Mesendoderm (in vitro differentiated cells): ENCODE measurements around the gene LYRM4.

Source experiments
- DNase-seq: peaks from one replicate; pipeline ENCODE4 v3.0.0; 2013
- H2AK5ac ChIP-seq: 2 replicates; pipeline ENCODE4 v1.6.1; 2013; ENCODE audit warnings: low read length, inconsistent platforms
- H2BK120ac ChIP-seq: 2 replicates; pipeline ENCODE4 v1.6.1; 2013; ENCODE audit warnings: low read depth, mild to moderate bottlenecking, low read length, moderate library complexity, mixed read lengths
- H2BK15ac ChIP-seq: replicated peaks from 2 replicates; pipeline ENCODE4 v1.6.1; 2013; ENCODE audit warnings: low read depth, mild to moderate bottlenecking, moderate library complexity
- H2BK5ac ChIP-seq: 2 replicates; pipeline ENCODE4 v1.6.1; 2013; ENCODE audit warnings: low read length, inconsistent platforms
- H3K18ac ChIP-seq: 2 replicates; pipeline ENCODE4 v1.6.1; 2013; ENCODE audit warnings: mild to moderate bottlenecking, low read length, mixed read lengths
- H3K23ac ChIP-seq: one replicate; pipeline ENCODE4 v1.6.1; 2013; ENCODE audit warnings: low read length
- H3K27ac ChIP-seq: 2 replicates; pipeline ENCODE4 v1.5.1; 2013; ENCODE audit warnings: low read depth, mild to moderate bottlenecking, inconsistent platforms, low read length, moderate library complexity
- H3K27me3 ChIP-seq: 2 replicates; pipeline ENCODE4 v1.6.1; 2013; ENCODE audit warnings: low read length, control low read depth, mild to moderate bottlenecking, inconsistent platforms; ENCODE audit not compliant: insufficient read depth, poor library complexity
- H3K36me3 ChIP-seq: 2 replicates; pipeline ENCODE4 v1.6.1; 2013; ENCODE audit warnings: low read length, inconsistent platforms; ENCODE audit not compliant: control insufficient read depth, insufficient read depth
- H3K4ac ChIP-seq: one replicate; pipeline ENCODE4 v1.6.1; 2013; ENCODE audit warnings: low read depth, mild to moderate bottlenecking, low read length, moderate library complexity
- H3K4me1 ChIP-seq: 2 replicates; pipeline ENCODE4 v1.6.1; 2013; ENCODE audit warnings: low read depth, low read length, inconsistent platforms; ENCODE audit not compliant: control insufficient read depth
- H3K4me2 ChIP-seq: 2 replicates; pipeline ENCODE4 v1.6.1; 2013; ENCODE audit warnings: low read length
- H3K4me3 ChIP-seq: 2 replicates; pipeline ENCODE4 v1.5.1; 2013; ENCODE audit warnings: mild to moderate bottlenecking, low read length
- H3K56ac ChIP-seq: one replicate; pipeline ENCODE4 v1.6.1; 2013; ENCODE audit warnings: low read length
- H3K79me1 ChIP-seq: 2 replicates; pipeline ENCODE4 v1.6.1; 2013; ENCODE audit warnings: low read length, inconsistent platforms
- H3K79me2 ChIP-seq: 2 replicates; pipeline ENCODE4 v1.6.1; 2013; ENCODE audit warnings: mild to moderate bottlenecking, low read length; ENCODE audit not compliant: control insufficient read depth, insufficient read depth
- H3K9ac ChIP-seq: 2 replicates; pipeline ENCODE4 v1.6.1; 2013; ENCODE audit warnings: low read length, inconsistent platforms
- H4K5ac ChIP-seq: one replicate; pipeline ENCODE4 v1.6.1; 2013; ENCODE audit warnings: low read length
- H4K8ac ChIP-seq: one replicate; pipeline ENCODE4 v1.6.1; 2013; ENCODE audit warnings: low read depth, mild to moderate bottlenecking, control low read depth, low read length, moderate library complexity
- WGBS: extraction: QIAGEN DNeasy Blood & Tissue Kit; methylation state at CpG from one replicate; pipeline ENCODE4 v1.1.7; 2013; ENCODE audit warnings: low lambda C conversion rate, missing lambda C conversion rate; ENCODE audit not compliant: insufficient coverage; ENCODE audit errors: extremely low coverage; 5-methylcytosine and 5-hydroxymethylcytosine counted together

The LYRM4 gene

DNA sequence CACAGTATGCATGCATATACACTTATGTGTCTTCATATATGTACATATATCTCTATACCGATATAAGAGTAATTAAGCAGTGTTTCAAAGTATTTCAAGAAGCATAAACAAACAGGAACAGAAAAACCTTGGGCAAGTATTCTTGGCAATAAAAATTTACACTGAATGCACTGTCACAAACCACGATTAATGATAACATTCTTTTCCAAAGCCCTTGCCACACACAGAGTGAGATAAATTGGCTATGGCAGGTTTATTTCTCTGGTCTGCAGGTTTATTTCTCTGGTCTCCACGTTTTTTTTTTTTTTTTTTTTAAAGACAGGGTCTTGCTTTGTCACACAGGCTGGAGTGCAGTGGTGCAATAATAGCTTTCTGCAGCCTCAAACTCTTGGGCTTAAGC lies 102.6 kb downstream of the LYRM4 start:
- H3K4me1 ChIP-seq = no peaks in the 10 kb centered on the region
- no peaks in the 10 kb centered on the region for H3K36me3 ChIP-seq
- no peak overlapping the region for H3K4me3 ChIP-seq
- H4K5ac ChIP-seq = no peak overlapping the region
- no peak overlapping the region for H3K56ac ChIP-seq
- no peaks in the 10 kb centered on the region for H3K79me2 ChIP-seq
- H3K4me2 ChIP-seq = no peak overlapping the region
- no peak overlapping the region for H3K9ac ChIP-seq
- WGBS = no CpG with 5 or more reads among the region's 3 CpGs
- no peak overlapping the region for H3K4ac ChIP-seq
- no peak overlapping the region for H2BK120ac ChIP-seq
- H4K8ac ChIP-seq = no peak overlapping the region
- H3K23ac ChIP-seq = no peak overlapping the region
- H2BK15ac ChIP-seq = no peak overlapping the region
- H3K79me1 ChIP-seq = no peaks in the 10 kb centered on the region
- H3K27me3 ChIP-seq = no peaks in the 10 kb centered on the region
- no peak for DNase-seq
- no peak overlapping the region for H2AK5ac ChIP-seq
- no peak overlapping the region for H3K18ac ChIP-seq
- no peak overlapping the region for H2BK5ac ChIP-seq
- H3K27ac ChIP-seq = no peak overlapping the region

DNA sequence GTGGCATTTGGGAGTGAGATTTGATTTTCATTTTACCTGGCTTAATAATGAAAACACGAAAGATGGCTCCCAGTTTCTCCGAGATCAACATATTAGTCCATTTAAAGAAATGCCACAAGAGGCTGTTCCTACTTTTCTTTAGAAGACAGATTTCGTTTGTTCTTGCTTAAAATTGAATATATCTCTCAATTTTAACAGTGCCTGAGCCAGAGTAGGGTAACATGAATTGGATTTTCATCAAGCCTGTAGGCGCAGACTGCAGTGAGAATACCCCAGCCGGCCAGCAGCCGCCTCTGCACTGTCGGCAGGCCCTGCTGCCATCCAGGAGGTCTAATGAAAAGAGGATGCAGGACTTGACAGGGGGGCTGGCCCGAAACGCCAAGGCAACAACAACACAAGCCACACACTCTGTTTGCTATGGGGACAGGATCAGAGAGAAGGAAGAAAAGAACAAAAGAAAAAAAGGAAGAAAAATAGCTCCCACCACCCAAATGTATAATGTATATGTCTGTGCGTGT lies 103.1 kb downstream of the LYRM4 start:
- H3K9ac ChIP-seq = no peak overlapping the region
- H3K23ac ChIP-seq = no peak overlapping the region
- no peaks in the 10 kb centered on the region for H3K79me2 ChIP-seq
- H2AK5ac ChIP-seq = no peak overlapping the region
- no peaks in the 10 kb centered on the region for H3K36me3 ChIP-seq
- H2BK120ac ChIP-seq = no peak overlapping the region
- H3K27ac ChIP-seq = no peak overlapping the region
- no peak overlapping the region for H4K5ac ChIP-seq
- H3K27me3 ChIP-seq = no peaks in the 10 kb centered on the region
- no peak overlapping the region for H4K8ac ChIP-seq
- H3K18ac ChIP-seq = no peak overlapping the region
- no peak overlapping the region for H3K4ac ChIP-seq
- no peaks in the 10 kb centered on the region for H3K79me1 ChIP-seq
- H3K56ac ChIP-seq = no peak overlapping the region
- H2BK15ac ChIP-seq = no peak overlapping the region
- H3K4me3 ChIP-seq = no peak overlapping the region
- H3K4me2 ChIP-seq = no peak overlapping the region
- H3K4me1 ChIP-seq = no peaks in the 10 kb centered on the region
- WGBS = no CpG with 5 or more reads among the region's 10 CpGs
- DNase-seq = no peak
- no peak overlapping the region for H2BK5ac ChIP-seq

DNA sequence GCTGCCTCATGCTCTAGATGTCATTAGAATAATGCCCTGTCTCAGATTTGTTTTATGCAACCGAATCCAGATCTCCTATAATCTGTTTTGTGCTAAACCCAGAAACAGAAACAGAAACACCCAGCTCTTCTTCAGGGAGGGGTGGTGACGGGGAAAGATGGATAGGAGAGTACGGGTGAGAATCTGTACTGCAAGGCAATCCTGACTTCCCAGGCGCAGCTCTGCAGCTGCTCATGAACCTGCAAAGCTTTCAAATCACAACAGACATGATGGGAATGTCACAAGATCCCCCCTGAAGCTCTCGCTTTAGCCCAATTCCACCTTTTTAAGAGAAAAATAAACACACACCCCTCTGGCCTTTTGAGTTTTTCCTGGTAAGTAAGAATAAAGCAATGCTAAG lies 104.1 kb downstream of the LYRM4 start:
- no CpG with 5 or more reads among the region's 5 CpGs for WGBS
- H2BK15ac ChIP-seq = no peak overlapping the region
- DNase-seq = no peak
- no peak overlapping the region for H3K23ac ChIP-seq
- no peaks in the 10 kb centered on the region for H3K27me3 ChIP-seq
- no peak overlapping the region for H3K27ac ChIP-seq
- H3K18ac ChIP-seq = no peak overlapping the region
- H2BK5ac ChIP-seq = no peak overlapping the region
- H3K4me1 ChIP-seq = no peaks in the 10 kb centered on the region
- no peaks in the 10 kb centered on the region for H3K36me3 ChIP-seq
- H3K79me1 ChIP-seq = no peaks in the 10 kb centered on the region
- no peak overlapping the region for H2AK5ac ChIP-seq
- no peak overlapping the region for H3K4me2 ChIP-seq
- H3K79me2 ChIP-seq = no peaks in the 10 kb centered on the region
- no peak overlapping the region for H3K4me3 ChIP-seq
- no peak overlapping the region for H3K4ac ChIP-seq
- no peak overlapping the region for H2BK120ac ChIP-seq
- H3K9ac ChIP-seq = no peak overlapping the region
- no peak overlapping the region for H4K8ac ChIP-seq
- H4K5ac ChIP-seq = no peak overlapping the region
- no peak overlapping the region for H3K56ac ChIP-seq

DNA sequence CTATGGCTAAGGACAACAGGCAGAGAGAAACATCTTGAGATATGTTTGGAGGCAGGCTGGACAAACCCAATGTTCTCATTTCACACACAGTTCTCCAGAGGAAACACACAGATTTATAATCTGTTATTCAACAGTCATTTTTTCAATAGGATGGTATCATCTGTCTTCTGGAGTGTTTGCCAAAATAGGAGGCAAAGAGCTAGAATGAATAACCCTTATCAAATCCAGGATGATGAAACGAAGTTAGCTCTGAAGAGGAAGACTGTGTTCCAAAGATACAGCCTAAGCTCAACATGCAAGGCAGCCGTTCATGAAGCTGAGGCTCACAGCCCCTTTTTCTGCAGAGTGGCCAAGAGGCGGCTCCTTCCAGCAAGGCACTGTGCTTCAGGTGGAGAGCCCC lies 104.8 kb downstream of the LYRM4 start:
- Histone ChIP-seq H2BK120ac (no peak overlapping the region), H3K27ac (no peak overlapping the region), H3K56ac (no peak overlapping the region), H3K9ac (no peak overlapping the region), H3K18ac (no peak overlapping the region), H2AK5ac (no peak overlapping the region), H4K5ac (no peak overlapping the region), H3K27me3 (no peaks in the 10 kb centered on the region), H3K4me1 (no peaks in the 10 kb centered on the region), H3K79me1 (no peaks in the 10 kb centered on the region), H3K79me2 (no peaks in the 10 kb centered on the region), H2BK15ac (no peak overlapping the region), H3K4me3 (no peak overlapping the region), H4K8ac (no peak overlapping the region), H3K23ac (no peak overlapping the region), H3K36me3 (no peaks in the 10 kb centered on the region), H3K4ac (no peak overlapping the region), H2BK5ac (no peak overlapping the region), H3K4me2 (no peak overlapping the region)
- no peak for DNase-seq
- no CpG with 5 or more reads among the region's 3 CpGs for WGBS

DNA sequence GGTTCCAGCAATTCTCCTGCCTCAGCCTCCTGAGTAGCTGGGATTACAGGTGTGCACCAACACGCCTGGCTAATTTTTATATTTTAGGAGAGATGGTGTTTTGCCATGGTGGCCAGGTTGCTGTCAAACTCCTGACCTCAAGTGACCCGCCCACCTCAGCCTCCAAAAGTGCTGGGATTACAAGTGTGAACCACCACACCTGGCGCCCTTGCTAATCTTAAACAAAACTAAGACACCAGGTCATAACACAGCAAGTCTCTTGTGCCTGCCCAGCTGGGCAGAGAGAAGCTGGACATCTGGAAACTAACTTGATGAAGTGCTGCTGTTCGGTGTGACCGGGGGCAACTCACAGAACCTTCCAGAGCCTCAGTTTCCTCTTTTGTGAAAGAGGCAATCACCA lies 107.6 kb downstream of the LYRM4 start:
- WGBS = no CpG with 5 or more reads among the region's 5 CpGs
- no peak overlapping the region for H3K23ac ChIP-seq
- H3K4me3 ChIP-seq = no peak overlapping the region
- no peak for DNase-seq
- no peak overlapping the region for H2BK120ac ChIP-seq
- no peak overlapping the region for H3K4ac ChIP-seq
- H2AK5ac ChIP-seq = no peak overlapping the region
- no peak overlapping the region for H3K56ac ChIP-seq
- no peak overlapping the region for H3K9ac ChIP-seq
- H3K4me2 ChIP-seq = no peak overlapping the region
- no peaks in the 10 kb centered on the region for H3K79me2 ChIP-seq
- no peaks in the 10 kb centered on the region for H3K79me1 ChIP-seq
- no peak overlapping the region for H4K8ac ChIP-seq
- no peak overlapping the region for H3K18ac ChIP-seq
- H2BK15ac ChIP-seq = no peak overlapping the region
- H2BK5ac ChIP-seq = no peak overlapping the region
- H3K27ac ChIP-seq = no peak overlapping the region
- H3K27me3 ChIP-seq = no peaks in the 10 kb centered on the region
- no peak overlapping the region for H4K5ac ChIP-seq
- H3K4me1 ChIP-seq = no peaks in the 10 kb centered on the region
- no peaks in the 10 kb centered on the region for H3K36me3 ChIP-seq

DNA sequence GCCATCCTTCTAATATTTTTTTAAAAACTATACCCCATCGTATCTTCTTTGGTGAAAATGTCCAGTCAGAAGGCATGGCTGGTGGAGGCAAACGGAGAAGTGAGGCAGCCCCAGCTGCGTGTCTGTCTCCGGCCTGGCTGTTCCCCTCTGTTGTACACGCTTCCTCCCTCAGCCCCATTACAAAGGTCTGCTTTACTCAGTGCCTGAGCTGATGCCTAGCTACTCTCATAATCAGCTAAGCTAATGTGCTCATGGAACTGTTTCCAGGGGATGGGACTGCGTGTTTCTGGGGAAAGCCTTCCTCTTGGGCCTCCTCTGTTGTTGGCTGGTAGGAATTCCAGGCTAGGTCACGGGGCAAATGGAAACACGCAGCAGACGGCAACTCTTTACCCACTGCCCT lies 108.3 kb downstream of the LYRM4 start:
- no peak overlapping the region for H3K27ac ChIP-seq
- H3K79me1 ChIP-seq = no peaks in the 10 kb centered on the region

More for the DNA sequence above, 108.3 kb downstream of the LYRM4 start:
- no peak overlapping the region for H2BK120ac ChIP-seq
- H2BK15ac ChIP-seq = no peak overlapping the region
- no peak overlapping the region for H4K8ac ChIP-seq
- no peak overlapping the region for H2BK5ac ChIP-seq
- no peaks in the 10 kb centered on the region for H3K79me2 ChIP-seq
- no peak overlapping the region for H3K18ac ChIP-seq
- H3K9ac ChIP-seq = no peak overlapping the region
- no peak overlapping the region for H3K4me3 ChIP-seq
- DNase-seq = no peak
- no CpG with 5 or more reads among the region's 9 CpGs for WGBS
- H3K36me3 ChIP-seq = no peaks in the 10 kb centered on the region
- no peak overlapping the region for H3K56ac ChIP-seq
- no peak overlapping the region for H4K5ac ChIP-seq
- no peak overlapping the region for H3K4ac ChIP-seq
- H3K4me1 ChIP-seq = no peaks in the 10 kb centered on the region
- no peaks in the 10 kb centered on the region for H3K27me3 ChIP-seq
- H3K23ac ChIP-seq = no peak overlapping the region
- H2AK5ac ChIP-seq = no peak overlapping the region
- H3K4me2 ChIP-seq = no peak overlapping the region
